GM21737 (cell line): ENCODE measurements around the gene OPN1SW.

Experiments
- ATAC-seq: cut with Tn5 transposase; IDR thresholded peaks from one replicate; pipeline ENCODE4 v1.9.1; 2021; ENCODE audit warnings: mild to moderate bottlenecking, moderate library complexity; ENCODE audit not compliant: unreplicated experiment

The OPN1SW gene

DNA sequence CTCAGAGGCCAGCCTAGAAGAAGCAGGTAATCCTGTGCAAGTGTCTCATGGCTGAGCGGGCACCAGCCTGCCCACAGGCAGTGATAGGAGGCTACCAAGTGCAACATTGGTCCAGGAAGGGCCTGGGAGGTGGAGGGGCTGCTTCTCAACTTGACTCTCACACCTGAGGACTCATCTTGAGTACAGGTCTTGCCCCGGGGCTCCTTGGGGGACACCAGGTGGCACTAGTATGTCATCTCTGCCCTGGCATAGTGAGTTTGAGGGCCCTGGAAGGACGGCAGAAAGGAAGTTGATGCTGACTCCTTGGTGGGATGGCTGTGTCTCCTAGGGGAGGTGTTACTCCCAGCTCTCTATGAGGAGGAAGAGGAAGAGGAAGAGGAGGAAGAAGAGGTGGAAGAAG, 18.4 kb upstream of the OPN1SW start:
- ATAC-seq: no peak

DNA sequence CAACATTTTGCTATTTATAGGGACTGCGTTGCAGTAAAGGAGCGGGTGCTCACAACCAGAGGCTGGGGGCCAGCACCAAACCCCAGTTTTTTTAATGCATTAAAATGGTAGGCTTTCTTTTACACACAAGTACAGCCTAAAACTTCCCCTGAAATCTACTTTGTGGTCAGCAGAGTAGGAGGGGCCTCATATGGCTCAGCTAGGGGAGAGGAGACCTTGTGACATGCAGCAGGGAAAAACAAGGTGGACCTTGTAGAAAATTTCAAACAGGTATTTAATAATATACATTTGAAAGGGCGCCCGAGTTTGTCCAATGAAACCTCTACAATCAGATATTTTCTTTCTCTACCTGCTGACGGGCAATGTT, 17.6 kb upstream of the OPN1SW start:
- ATAC-seq: no peak

DNA sequence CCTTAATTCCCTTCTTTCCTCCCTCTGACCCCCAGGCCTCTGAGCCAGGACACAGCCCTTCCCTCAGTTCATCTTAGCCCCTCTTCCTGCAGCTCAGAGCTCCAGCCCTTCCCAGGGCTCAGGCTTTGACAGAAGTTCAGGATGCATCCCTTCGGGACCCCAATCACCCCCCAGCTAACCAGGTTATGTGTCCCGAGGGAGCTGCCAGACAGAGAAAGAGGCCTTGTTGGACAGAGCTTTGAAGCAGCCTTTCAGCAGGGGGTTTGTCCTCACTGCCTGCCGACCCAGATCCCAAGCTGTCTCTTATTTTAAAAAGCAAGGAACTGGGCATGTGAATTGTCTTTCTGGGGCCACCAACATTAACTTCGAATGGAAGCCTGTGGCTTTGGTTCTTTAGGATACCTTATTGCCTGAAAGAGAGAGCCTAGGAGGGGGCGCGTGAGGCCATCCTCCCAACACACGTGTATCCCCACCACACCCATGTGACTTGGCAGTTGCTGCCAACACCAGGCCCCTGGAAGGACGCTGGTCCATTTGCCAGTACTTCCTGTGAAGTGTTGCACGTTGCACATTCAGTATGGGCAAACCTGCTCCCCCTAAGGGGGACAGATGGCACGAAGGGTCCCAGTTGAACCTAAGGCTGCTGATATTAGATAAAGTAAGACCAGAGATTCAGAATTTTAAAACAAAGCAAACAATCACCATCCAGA, 17.0 kb upstream of the OPN1SW start:
- ATAC-seq: no peak

DNA sequence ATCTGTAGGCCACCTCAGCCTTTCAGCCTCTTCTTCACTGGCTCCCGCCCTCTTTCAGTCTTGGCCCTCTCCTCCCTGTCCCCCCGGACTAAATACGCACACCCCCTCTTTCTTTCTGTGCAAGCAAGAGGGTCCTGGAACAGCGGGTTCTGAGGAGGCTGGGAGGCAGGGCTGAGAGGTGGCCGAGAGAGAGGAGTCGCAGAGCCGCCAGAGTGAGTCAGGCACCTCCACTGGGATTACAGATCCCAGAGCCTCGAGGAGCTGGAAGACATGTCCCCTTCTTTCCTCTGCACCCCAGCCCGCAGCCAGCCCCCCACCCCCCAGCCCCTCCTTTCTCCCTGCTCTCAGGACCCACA, 16.4 kb upstream of the OPN1SW start:
- ATAC-seq: no peak

DNA sequence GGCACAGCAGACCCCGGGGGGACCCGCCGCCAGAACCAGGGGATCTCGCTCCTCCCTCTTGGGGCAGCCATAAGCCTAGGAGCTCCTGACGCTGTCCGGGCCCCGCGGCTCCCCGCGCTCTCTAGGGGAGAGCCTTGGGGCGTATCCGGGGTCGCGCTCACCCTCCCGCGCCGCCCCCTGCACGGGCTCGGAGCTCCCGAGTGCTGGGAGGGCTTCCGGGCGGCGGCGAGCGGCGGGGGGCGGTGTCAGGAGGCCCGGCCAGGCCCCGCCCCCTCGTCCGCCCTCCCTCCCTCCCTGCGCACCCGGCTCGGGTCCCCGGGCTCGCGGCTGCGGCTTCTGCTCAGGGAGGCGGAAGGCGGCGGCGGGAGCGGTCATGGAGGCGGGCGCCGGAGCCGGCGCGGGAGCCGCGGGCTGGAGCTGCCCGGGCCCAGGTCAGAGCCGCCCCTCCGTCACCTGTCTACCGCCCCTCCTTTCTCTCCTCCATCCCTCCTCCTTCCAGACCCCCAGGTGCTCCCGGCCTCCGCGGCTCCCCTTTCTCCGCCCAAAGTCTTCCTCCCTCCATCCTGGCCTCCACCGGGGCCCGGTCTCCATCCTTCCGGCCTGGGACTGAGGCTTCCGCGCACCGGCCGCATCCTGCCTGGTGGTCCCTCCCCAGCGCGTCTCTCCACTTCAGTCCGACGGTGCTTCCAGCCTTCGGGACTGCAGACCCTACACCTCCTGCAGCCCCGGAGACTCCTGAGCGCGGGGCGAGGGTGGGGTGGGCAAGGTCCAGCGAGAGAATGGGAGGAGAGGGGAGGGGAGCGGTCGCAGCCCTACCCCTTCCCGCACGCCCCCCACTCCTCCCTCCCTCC, 15.8 kb upstream of the OPN1SW start, which contains the start of gene CCDC136:
Gene CCDC136, plus strand, starts transcription at position 848 of the 851 bp plus-strand sequence. CDS start 444 bp downstream, outside the sequence.
- ATAC-seq: peak; percentile 78

DNA sequence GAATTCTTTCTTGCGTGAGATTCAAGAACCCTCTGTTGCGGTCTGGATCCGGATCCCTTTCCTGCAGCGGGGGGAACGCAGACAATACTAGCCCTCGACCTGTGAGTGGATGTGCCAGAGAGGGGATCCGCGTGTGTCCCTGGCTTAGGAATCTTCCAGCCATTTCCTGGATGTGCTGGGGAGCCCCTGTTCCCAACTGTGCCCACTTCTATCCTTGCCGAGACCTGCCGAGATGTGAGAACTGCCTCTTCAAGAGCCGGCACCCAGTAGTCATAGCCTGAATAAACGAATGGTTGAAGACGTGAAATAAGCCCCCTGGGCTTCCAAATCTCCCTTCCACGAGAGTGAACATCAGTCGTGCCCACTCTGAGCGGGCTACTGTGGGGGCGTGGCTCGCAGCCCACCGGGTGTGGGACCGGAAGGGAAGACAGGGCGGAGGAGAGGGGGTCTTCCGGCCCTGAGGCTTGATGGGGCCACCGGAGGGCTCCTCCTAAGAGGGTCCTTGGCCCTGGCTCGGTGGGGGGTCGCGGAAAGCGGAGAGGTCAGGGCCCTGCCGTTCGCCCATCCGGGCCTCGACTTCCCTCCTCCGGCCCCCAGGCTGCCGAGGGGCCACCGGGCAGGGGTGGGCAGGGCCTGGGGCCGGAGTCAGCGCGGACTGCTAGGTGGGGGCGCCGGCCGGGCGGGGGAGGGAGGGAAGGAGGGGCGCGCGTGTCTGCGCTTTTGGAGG, 14.9 kb upstream of the OPN1SW start:
- peak; percentile 8 for ATAC-seq

DNA sequence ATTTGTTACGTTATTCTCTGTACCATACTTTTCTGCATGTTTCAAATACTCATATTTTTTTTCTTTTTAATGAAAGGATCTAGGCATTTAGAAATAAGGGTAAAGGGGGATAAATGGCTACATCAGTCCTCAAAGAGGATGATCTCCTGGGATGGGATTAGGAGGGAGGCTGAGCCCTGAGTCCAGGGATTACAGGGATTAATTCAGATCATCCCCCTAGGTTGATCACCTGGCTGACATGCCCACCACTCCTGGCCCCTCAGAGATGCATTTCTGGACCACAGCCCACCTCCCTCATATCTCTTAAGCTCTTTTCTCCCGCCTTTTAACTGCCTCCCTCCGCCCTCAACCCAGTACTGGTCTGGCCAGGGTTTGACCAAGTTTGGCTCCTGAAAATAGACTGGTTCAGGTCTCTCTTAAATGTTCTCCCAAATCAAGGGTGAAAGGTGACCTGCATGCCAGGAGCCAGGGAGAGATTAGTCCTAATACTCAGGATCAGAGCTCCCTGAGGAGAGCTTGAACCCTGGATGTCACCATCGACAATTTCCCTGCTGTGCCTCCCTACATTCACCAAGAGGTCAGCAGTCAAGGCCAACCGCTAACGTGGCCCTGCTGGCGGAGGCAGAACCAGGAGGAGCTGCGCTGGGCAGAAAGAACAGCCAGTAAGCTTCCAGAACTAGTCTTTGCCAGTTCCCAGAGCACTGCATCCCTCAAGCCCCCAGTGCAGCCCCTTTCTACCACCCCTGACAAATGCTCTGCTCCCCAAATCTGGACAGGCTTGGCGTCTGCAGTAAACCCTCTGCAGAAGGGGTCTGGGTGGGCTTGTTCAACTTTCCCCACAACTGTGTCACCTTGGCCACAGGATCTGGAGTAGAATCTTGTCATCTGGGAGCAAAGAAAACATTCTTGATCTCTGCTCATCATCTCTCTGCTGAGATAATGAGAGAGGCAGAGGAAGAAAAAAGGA, 13.1 kb upstream of the OPN1SW start:
- ATAC-seq: no peak

DNA sequence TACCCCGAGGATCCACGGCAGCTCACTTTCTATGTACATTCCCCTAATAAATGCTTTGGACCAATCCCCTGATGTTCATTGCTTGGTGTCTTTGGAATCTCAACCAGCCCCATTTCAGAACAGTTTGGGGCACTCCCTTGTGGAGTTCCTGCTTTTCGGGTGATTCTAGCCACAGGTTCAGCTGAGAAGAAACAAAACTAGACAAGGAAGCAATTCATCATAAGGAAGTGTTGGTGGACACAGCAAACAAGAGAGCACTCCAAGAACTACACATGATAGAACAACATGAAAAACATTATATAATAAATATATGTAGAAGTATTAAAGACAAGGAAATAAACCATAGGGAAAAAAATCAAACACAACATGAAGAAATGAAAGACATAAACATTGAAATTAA, 10.1 kb upstream of the OPN1SW start:
- no peak for ATAC-seq

DNA sequence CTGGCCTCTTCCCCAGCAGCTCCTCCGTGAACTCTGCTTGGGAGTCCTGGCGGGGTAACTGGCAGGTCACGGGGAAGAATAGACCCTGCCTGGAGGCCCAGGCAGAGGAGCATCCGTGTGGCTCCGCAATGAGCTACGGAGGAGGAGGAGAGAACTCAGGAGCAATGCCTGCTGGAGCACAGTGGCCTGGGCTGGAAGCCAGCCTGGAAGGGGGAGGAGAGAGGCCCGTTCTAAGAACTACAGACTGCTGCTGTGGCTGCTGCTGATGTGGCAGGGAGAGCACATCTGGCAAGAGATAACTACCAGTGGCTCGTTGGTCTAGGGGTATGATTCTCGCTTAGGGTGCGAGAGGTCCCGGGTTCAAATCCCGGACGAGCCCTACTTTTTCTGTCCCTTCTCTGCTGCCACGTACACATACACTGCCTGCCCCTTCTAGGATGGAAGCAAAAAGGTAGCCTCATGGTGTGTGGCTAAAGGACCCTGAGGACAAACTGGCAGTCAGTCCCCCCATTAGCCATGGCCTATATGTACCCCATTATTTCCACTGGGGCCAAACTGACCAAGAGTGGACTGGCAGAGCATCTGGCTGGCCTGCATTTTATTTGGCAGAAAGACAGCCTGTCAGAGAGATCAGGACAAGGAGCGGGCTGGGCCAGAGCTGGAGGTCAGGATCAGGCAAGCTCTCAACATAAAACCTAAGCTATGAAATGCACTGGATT, 7.7 kb upstream of the OPN1SW start:
- ATAC-seq: no peak

DNA sequence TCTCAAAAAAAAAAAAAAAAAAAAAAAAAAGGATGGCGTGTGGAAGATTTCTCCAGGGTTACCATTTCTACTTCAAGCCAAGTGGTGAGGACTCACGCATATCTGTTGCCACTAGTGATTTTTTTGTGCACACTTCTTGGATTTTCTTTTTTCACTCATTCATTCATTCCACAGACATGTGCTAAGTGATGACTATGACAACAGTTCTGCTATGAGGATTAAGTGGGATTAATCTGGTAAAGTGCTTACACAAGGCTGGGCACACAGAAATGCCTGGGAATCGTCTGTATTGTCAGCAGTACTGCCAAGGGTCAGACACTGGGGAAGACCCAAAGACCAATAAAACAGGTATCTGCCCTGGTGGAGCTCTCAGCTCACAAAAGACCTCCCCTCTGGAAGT, 6.3 kb upstream of the OPN1SW start:
- ATAC-seq: no peak

DNA sequence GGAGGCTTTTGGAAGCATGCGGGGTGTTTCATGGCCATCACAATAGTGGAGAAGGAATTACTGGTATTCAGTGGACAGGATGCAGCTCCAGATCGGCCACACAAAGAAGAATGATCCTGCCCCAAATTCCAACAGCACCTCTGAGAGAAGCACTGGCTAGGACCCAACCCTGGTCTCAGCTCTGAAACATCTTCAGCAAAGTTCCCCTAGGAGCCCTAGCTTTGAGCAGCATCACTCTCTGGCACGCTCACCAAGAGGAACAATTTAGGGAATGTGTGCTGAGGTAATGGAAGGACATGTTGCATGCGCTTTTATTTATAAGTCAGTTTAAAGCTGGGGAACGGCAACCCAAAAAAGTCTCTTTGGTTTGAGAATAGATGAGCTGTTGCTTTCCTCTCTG, 5.5 kb upstream of the OPN1SW start:
- no peak for ATAC-seq

DNA sequence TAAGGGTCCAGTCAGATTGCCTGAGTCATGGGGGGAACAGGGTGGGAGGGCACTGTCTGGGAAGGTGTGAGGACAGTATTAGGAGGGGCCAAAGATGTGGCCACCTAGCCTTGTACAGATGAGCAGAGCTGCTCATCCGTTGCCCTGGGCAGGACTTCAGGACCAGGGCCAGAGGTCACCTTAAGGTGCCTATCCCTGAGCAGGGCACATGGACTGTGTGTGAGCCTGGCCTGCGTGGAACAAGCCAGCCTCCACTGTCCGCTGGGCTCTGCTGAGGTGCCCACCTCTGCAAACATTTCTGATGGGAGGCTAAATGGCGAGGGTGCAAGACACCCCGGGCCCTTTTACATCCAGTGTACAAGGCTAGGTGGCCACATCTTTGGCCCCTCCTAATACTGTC, 3.4 kb upstream of the OPN1SW start:
- no peak for ATAC-seq

DNA sequence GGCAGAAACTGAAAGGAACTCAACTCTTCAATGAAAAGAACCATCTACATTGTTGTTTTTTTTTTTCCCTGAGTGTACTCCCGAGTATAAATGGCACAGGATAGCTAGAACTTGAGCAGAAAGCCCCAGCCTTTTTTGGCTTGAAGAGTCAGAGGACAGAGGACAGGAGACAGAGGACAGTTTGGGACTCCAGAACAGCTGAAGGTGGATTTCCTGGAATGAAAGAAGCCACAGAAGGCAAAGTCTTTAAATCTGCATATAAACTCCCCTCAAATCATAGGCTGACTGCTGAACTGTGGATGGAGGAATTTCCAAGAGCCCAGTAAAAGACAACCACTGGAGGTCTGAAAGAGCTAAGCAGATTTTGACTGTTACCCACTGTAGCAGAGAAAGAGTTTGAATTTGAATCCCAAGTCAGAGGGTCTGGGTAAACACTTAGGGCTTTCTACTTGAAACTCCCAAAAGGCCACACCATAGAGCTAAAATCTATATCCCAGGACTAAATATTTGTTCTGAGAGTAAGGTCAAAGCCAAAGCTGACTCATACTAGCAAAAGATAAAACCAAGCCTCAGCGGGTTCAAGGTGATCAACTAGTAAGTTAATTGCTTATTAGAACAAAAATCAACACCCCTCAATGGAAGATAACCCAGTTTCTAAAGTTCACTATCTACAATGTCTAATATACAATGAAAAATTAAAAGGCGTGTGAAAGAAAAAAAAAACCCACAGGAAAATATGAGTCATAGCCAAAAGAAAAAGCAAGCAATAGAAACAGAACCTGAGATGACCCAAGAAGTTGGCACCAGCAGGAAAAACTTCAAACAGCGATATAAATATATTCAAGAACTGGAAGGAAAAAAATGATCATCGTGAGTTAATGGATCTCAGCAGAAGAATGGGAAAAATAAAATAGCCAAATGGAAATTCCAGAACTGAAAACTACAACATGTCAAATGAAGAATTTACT, 1.8 kb upstream of the OPN1SW start:
- no peak for ATAC-seq

DNA sequence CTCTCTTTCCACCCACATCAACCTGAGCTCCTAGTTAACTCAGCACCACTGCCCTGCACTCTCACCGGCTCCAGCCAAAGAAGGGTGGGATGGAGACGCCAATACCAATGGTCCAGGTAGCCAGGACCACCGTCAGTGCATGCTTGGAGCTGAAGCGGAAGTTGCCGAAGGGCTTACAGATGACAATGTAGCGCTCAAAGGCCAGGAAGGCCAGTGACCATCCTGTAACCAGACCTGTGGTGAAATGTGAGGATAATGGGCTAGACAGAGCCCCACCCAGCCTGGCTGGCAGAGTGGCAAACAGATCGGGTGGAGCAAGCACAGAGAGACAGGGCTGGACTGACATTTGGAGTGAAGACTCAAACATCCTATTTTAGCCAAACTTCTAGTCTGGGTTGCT, 673 bp downstream of the OPN1SW start:
- no peak for ATAC-seq

DNA sequence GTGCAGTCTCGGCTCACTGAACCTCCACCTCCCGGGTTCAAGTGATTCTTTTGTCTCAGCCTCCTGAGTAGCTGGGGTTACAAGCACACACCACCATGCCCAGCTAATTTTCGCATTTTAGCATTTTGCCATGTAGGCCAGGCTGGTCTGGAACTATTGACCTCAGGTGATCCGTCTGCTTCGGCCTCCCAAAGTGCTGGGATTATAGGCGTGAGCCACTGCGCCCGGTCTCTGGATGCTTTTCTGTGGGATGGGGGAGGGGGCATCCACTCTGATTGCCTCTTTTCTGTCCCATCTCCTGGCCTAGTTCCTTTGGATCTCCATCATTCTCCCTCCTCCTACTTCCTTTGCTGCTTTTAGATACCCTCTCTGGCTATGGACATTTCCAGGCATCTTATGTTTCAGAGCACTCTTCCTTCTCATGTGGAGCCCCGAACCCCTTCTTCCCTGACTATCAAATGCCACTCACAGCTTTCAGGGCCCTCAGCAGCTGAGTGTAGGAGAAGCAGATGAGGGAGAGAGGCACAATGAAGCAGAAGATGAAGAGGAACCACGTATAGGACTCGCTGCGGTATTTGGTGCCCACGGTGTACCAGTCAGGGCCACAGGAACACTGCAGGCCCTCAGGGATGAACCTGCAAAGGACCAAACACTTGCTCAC, 1.4 kb downstream of the OPN1SW start:
- ATAC-seq: no peak

DNA sequence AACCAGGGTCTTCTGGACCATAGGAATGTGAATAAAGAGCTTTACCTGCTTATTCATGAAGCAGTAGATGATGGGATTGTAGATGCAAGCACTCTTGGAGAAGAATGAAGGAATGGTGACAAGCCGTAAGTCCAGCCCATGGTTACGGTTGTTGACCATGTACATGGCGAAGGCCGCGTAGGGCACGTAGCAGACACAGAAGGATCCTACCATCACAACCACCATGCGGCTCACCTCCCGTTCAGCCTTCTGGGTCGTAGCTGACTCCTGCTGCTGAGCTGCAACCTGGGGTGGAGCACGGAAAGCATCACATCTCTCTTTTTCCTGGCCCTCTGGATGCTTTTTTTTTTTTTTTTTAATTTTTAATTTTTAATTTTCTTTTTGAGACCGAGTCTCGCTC, 2.0 kb downstream of the OPN1SW start:
- no peak for ATAC-seq

DNA sequence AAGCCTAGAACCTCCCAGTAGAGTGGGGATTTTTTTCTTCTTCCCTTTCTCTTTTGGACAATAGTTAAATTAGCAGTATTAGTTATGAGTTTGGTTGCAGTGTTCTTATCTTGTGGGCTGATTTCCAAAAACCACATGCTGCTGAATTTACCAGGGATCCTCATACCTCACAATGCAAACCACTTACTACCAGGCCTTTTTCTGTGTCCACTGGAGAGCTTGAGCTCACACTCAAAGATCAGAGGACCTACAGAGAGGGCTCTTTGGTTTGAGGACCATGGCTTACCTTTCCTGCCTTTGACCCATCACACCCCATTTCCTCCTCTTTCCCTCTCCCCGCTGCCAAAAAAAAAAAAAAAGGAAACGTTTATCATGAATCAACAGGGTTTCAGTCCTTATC, 5.4 kb downstream of the OPN1SW start:
- ATAC-seq: no peak

DNA sequence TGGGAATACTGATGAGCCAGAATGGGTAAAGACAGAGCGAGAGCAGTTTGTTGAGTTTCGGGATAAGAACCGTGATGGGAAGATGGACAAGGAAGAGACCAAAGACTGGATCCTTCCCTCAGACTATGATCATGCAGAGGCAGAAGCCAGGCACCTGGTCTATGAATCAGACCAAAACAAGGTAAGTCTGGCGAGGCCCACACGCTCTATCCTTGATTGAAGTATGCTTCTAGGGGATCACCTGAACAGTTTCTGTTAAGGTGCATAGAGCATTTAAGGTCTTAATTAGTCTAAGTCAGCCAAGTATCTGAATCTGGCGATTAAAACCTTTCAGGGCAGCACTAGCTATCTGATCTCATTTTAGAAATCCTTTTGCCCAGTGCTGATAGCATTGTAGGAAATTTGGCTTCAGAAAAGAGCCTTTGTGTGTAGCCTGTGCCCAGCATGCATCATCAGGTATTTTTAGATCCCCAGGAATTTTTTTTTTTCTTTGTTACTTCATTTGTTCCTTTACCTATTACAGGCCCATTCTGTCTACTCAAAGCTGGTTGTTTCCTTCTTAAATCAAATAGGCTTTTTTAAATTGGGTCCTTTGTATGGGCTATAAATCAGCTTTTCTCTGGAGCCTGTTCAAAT, 8.0 kb downstream of the OPN1SW start:
- no peak for ATAC-seq
